GM12878 (cell line): ENCODE results near the gene ROBO1.

Source experiments
- BHLHE40 ChIP-seq, 2 experiments: fragments of 450-650 bp in 1 of 2; IDR thresholded peaks; 2 replicates each; pipeline ENCODE4 v1.6.1; 2011 to 2017; ENCODE audit warnings: low read depth in 2 of 2, borderline replicate concordance in 1 of 2, improper control_type of control experiment in 1 of 2, low read length in 1 of 2, mild to moderate bottlenecking in 1 of 2
- CEBPB ChIP-seq, 2 experiments: fragments of 150-350 bp in 1 of 2; IDR thresholded peaks; 2 replicates each; pipeline ENCODE4 v1.6.1; 2012 to 2014; ENCODE audit warnings: low read depth in 2 of 2, low read length in 2 of 2, borderline replicate concordance in 1 of 2, inconsistent platforms in 1 of 2
- DPF2 ChIP-seq: fragments of 450-650 bp; IDR thresholded peaks from 2 replicates; pipeline ENCODE4 v1.6.1; 2017; ENCODE audit warnings: mild to moderate bottlenecking
- FOS ChIP-seq: IDR thresholded peaks from 3 replicates; pipeline ENCODE4 v1.6.1; 2011; ENCODE audit warnings: borderline replicate concordance; ENCODE audit not compliant: insufficient read length; ENCODE audit errors: extremely low read depth
- MYC ChIP-seq: IDR thresholded peaks from 2 replicates; pipeline ENCODE4 v1.6.1; 2011; ENCODE audit warnings: mild to moderate bottlenecking, low read length, moderate library complexity, inconsistent platforms; ENCODE audit not compliant: insufficient read depth, insufficient replicate concordance, insufficient read length, severe bottlenecking
- POLR2AphosphoS5 ChIP-seq: IDR thresholded peaks from 2 replicates; pipeline ENCODE4 v1.6.1; 2011; ENCODE audit warnings: mild to moderate bottlenecking, low read length, inconsistent platforms
- SIN3A ChIP-seq: IDR thresholded peaks from 2 replicates; pipeline ENCODE4 v1.6.1; 2012; ENCODE audit warnings: low read depth, low read length, improper control_type of control experiment
- TAF1 ChIP-seq: IDR thresholded peaks from 2 replicates; pipeline ENCODE4 v1.6.1; 2011; ENCODE audit warnings: mild to moderate bottlenecking, low read depth, low read length, borderline replicate concordance
- TF ChIP-seq, protein P1 (sequence below): fragments of 450-650 bp; IDR thresholded peaks from 2 replicates; pipeline ENCODE4 v1.6.1; 2016; ENCODE audit warnings: mild to moderate bottlenecking, moderate library complexity, borderline replicate concordance
- TF ChIP-seq, protein P2 (sequence below): fragments of 450-650 bp; IDR thresholded peaks from 2 replicates; pipeline ENCODE4 v1.6.1; 2018; ENCODE audit warnings: borderline replicate concordance, mild to moderate bottlenecking; ENCODE audit not compliant: partially characterized antibody
- TF ChIP-seq, protein P3 (sequence below): IDR thresholded peaks from 2 replicates; pipeline ENCODE4 v1.6.1; 2012; ENCODE audit warnings: mild to moderate bottlenecking, low read depth, low read length
- TF ChIP-seq, protein P4 (sequence below), 3 experiments: IDR thresholded peaks in 2 of 3; conservative IDR thresholded peaks in 1 of 3; 2 replicates each; pipeline ENCODE4 v1.5.1; 2011; ENCODE audit warnings: low read depth in 3 of 3, low read length in 3 of 3, mild to moderate bottlenecking in 3 of 3, control low read depth in 2 of 3, moderate library complexity in 2 of 3, inconsistent platforms in 1 of 3, mixed read lengths in 1 of 3; ENCODE audit not compliant: control insufficient read depth in 2 of 3, insufficient read depth in 1 of 3; ENCODE audit errors: extremely low read depth in 1 of 3
- TF ChIP-seq, protein P5 (sequence below): IDR thresholded peaks from 2 replicates; pipeline ENCODE4 v1.6.1; 2011; ENCODE audit warnings: low read depth, mild to moderate bottlenecking, low read length, moderate library complexity, borderline replicate concordance; ENCODE audit errors: extremely low read depth
- TF ChIP-seq, protein P6 (sequence below): fragments of 450-650 bp; IDR thresholded peaks from 2 replicates; pipeline ENCODE4 v1.6.1; 2017; ENCODE audit warnings: antibody characterized with exemption, mild to moderate bottlenecking, moderate library complexity

DNA sequence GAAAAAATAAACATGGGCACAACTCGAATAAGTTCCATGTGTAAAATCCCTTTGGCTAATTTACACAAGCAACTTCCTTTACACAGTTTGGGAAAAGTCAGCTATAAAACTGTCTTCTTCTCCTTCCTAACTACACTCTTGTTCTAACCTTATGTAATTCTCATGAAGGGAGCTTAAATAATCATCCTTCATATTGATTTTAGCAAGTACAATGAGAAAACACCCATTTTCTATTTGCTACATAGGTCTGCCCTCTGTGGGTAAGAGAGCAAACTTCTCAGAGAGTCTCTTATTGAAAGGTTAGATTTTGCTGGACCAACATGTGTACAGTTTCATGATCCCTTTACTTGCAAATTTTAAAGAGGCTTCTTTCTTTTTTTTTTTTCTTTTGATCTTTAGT lies 398.5 kb downstream of the ROBO1 start:
- TF ChIP-seq TAF1 (no peak), SIN3A (no peak), POLR2AphosphoS5 (no peak), CEBPB (IDR thresholded peaks at IDR 0.05; ENCODE audit: borderline replicate concordance in 1 of 2, low read depth in 2 of 2, low read length in 2 of 2) (no peak), FOS (no peak), DPF2 (no peak), BHLHE40 (IDR thresholded peaks at IDR 0.05; ENCODE audit: borderline replicate concordance in 1 of 2, low read depth in 2 of 2, low read length in 1 of 2) (no peak), MYC (no peak)
- TF ChIP-seq, protein P1, sequence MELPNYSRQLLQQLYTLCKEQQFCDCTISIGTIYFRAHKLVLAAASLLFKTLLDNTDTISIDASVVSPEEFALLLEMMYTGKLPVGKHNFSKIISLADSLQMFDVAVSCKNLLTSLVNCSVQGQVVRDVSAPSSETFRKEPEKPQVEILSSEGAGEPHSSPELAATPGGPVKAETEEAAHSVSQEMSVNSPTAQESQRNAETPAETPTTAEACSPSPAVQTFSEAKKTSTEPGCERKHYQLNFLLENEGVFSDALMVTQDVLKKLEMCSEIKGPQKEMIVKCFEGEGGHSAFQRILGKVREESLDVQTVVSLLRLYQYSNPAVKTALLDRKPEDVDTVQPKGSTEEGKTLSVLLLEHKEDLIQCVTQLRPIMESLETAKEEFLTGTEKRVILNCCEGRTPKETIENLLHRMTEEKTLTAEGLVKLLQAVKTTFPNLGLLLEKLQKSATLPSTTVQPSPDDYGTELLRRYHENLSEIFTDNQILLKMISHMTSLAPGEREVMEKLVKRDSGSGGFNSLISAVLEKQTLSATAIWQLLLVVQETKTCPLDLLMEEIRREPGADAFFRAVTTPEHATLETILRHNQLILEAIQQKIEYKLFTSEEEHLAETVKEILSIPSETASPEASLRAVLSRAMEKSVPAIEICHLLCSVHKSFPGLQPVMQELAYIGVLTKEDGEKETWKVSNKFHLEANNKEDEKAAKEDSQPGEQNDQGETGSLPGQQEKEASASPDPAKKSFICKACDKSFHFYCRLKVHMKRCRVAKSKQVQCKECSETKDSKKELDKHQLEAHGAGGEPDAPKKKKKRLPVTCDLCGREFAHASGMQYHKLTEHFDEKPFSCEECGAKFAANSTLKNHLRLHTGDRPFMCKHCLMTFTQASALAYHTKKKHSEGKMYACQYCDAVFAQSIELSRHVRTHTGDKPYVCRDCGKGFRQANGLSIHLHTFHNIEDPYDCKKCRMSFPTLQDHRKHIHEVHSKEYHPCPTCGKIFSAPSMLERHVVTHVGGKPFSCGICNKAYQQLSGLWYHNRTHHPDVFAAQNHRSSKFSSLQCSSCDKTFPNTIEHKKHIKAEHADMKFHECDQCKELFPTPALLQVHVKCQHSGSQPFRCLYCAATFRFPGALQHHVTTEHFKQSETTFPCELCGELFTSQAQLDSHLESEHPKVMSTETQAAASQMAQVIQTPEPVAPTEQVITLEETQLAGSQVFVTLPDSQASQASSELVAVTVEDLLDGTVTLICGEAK = no peak
- TF ChIP-seq, protein P2, sequence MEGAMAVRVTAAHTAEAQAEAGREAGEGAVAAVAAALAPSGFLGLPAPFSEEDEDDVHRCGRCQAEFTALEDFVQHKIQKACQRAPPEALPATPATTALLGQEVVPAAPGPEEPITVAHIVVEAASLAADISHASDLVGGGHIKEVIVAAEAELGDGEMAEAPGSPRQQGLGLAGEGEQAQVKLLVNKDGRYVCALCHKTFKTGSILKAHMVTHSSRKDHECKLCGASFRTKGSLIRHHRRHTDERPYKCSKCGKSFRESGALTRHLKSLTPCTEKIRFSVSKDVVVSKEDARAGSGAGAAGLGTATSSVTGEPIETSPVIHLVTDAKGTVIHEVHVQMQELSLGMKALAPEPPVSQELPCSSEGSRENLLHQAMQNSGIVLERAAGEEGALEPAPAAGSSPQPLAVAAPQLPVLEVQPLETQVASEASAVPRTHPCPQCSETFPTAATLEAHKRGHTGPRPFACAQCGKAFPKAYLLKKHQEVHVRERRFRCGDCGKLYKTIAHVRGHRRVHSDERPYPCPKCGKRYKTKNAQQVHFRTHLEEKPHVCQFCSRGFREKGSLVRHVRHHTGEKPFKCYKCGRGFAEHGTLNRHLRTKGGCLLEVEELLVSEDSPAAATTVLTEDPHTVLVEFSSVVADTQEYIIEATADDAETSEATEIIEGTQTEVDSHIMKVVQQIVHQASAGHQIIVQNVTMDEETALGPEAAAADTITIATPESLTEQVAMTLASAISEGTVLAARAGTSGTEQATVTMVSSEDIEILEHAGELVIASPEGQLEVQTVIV = no peak
- TF ChIP-seq, protein P3, sequence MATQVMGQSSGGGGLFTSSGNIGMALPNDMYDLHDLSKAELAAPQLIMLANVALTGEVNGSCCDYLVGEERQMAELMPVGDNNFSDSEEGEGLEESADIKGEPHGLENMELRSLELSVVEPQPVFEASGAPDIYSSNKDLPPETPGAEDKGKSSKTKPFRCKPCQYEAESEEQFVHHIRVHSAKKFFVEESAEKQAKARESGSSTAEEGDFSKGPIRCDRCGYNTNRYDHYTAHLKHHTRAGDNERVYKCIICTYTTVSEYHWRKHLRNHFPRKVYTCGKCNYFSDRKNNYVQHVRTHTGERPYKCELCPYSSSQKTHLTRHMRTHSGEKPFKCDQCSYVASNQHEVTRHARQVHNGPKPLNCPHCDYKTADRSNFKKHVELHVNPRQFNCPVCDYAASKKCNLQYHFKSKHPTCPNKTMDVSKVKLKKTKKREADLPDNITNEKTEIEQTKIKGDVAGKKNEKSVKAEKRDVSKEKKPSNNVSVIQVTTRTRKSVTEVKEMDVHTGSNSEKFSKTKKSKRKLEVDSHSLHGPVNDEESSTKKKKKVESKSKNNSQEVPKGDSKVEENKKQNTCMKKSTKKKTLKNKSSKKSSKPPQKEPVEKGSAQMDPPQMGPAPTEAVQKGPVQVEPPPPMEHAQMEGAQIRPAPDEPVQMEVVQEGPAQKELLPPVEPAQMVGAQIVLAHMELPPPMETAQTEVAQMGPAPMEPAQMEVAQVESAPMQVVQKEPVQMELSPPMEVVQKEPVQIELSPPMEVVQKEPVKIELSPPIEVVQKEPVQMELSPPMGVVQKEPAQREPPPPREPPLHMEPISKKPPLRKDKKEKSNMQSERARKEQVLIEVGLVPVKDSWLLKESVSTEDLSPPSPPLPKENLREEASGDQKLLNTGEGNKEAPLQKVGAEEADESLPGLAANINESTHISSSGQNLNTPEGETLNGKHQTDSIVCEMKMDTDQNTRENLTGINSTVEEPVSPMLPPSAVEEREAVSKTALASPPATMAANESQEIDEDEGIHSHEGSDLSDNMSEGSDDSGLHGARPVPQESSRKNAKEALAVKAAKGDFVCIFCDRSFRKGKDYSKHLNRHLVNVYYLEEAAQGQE = no peak
- TF ChIP-seq, protein P4, sequence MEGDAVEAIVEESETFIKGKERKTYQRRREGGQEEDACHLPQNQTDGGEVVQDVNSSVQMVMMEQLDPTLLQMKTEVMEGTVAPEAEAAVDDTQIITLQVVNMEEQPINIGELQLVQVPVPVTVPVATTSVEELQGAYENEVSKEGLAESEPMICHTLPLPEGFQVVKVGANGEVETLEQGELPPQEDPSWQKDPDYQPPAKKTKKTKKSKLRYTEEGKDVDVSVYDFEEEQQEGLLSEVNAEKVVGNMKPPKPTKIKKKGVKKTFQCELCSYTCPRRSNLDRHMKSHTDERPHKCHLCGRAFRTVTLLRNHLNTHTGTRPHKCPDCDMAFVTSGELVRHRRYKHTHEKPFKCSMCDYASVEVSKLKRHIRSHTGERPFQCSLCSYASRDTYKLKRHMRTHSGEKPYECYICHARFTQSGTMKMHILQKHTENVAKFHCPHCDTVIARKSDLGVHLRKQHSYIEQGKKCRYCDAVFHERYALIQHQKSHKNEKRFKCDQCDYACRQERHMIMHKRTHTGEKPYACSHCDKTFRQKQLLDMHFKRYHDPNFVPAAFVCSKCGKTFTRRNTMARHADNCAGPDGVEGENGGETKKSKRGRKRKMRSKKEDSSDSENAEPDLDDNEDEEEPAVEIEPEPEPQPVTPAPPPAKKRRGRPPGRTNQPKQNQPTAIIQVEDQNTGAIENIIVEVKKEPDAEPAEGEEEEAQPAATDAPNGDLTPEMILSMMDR (IDR thresholded peaks at IDR 0.05 in 2 of 3, conservative IDR thresholded peaks at IDR 0.05 in 1 of 3; ENCODE audit: control insufficient read depth in 2 of 3, extremely low read depth in 1 of 3, insufficient read depth in 1 of 3, low read depth in 3 of 3, low read length in 3 of 3) = no peak
- TF ChIP-seq, protein P5, sequence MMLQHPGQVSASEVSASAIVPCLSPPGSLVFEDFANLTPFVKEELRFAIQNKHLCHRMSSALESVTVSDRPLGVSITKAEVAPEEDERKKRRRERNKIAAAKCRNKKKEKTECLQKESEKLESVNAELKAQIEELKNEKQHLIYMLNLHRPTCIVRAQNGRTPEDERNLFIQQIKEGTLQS = no peak
- TF ChIP-seq, protein P6, sequence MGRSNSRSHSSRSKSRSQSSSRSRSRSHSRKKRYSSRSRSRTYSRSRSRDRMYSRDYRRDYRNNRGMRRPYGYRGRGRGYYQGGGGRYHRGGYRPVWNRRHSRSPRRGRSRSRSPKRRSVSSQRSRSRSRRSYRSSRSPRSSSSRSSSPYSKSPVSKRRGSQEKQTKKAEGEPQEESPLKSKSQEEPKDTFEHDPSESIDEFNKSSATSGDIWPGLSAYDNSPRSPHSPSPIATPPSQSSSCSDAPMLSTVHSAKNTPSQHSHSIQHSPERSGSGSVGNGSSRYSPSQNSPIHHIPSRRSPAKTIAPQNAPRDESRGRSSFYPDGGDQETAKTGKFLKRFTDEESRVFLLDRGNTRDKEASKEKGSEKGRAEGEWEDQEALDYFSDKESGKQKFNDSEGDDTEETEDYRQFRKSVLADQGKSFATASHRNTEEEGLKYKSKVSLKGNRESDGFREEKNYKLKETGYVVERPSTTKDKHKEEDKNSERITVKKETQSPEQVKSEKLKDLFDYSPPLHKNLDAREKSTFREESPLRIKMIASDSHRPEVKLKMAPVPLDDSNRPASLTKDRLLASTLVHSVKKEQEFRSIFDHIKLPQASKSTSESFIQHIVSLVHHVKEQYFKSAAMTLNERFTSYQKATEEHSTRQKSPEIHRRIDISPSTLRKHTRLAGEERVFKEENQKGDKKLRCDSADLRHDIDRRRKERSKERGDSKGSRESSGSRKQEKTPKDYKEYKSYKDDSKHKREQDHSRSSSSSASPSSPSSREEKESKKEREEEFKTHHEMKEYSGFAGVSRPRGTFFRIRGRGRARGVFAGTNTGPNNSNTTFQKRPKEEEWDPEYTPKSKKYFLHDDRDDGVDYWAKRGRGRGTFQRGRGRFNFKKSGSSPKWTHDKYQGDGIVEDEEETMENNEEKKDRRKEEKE = no peak
